SK-N-SH treated with all-trans-retinoic acid at 6 μM for 48 hours (cell line): ENCODE measurements around the gene MYO7A.

Source experiments
- ARNTL ChIP-seq: fragments of 450-650 bp; formaldehyde crosslinking; IDR thresholded peaks from 2 replicates; pipeline ENCODE4 v1.5.0; 2020; ENCODE audit warnings: low read depth, mild to moderate bottlenecking, moderate library complexity, borderline replicate concordance
- BACH2 ChIP-seq: fragments of 250-450 bp; sonication (Bioruptor Pico); IDR thresholded peaks from 2 replicates; pipeline ENCODE4 v1.9.0; 2021; ENCODE audit warnings: mild to moderate bottlenecking, borderline replicate concordance
- CSDC2 ChIP-seq: fragments of 250-450 bp; sonication (Bioruptor Pico); IDR thresholded peaks from 2 replicates; pipeline ENCODE4 v1.5.0; 2020; ENCODE audit warnings: mild to moderate bottlenecking, moderate library complexity
- ESRRG ChIP-seq: fragments of 250-450 bp; sonication (Bioruptor Pico); IDR thresholded peaks from 2 replicates; pipeline ENCODE4 v1.6.1; 2021; ENCODE audit warnings: mild to moderate bottlenecking
- ISL1 ChIP-seq: fragments of 250-450 bp; sonication (Bioruptor Pico); IDR thresholded peaks from 2 replicates; pipeline ENCODE4 v2.1.2; 2022; ENCODE audit warnings: mild to moderate bottlenecking, moderate library complexity
- OSR1 ChIP-seq: fragments of 250-450 bp; sonication (Bioruptor Pico); IDR thresholded peaks from 2 replicates; pipeline ENCODE4 v1.8.0; 2022; ENCODE audit warnings: moderate library complexity, mild to moderate bottlenecking, inconsistent platforms
- PATZ1 ChIP-seq: fragments of 250-450 bp; sonication (Bioruptor Pico); IDR thresholded peaks from 2 replicates; pipeline ENCODE4 v1.8.0; 2020; ENCODE audit warnings: mild to moderate bottlenecking, moderate library complexity, borderline replicate concordance
- TSHZ2 ChIP-seq: fragments of 250-450 bp; sonication (Bioruptor Pico); IDR thresholded peaks from 2 replicates; pipeline ENCODE4 v1.5.0; 2020; ENCODE audit warnings: mild to moderate bottlenecking, moderate library complexity
- ZC3H10 ChIP-seq: fragments of 250-450 bp; sonication (Bioruptor Pico); IDR thresholded peaks from 2 replicates; pipeline ENCODE4 v1.5.1; 2021; ENCODE audit warnings: mild to moderate bottlenecking, moderate library complexity
- ZFP3 ChIP-seq: fragments of 250-450 bp; sonication (Bioruptor Pico); IDR thresholded peaks from 2 replicates; pipeline ENCODE4 v1.5.0; 2020; ENCODE audit warnings: mild to moderate bottlenecking, moderate library complexity
- ZFP30 ChIP-seq: fragments of 450-650 bp; formaldehyde crosslinking; IDR thresholded peaks from 2 replicates; pipeline ENCODE4 v1.5.0; 2022; ENCODE audit warnings: mild to moderate bottlenecking, moderate library complexity
- ZNF8 ChIP-seq: fragments of 450-650 bp; formaldehyde crosslinking; IDR thresholded peaks from 2 replicates; pipeline ENCODE4 v1.5.0; 2020; ENCODE audit warnings: mild to moderate bottlenecking, moderate library complexity
- TF ChIP-seq, protein P1 (sequence below): fragments of 250-450 bp; sonication (Bioruptor Pico); IDR thresholded peaks from 2 replicates; pipeline ENCODE4 v1.5.1; 2021; ENCODE audit warnings: mild to moderate bottlenecking, moderate library complexity

- TF ChIP-seq ZNF8 (CRISPR knock-in tag) (no peak), CSDC2 (CRISPR knock-in tag) (no peak), PATZ1 (no peak), ZC3H10 (CRISPR knock-in tag) (no peak), BACH2 (no peak), OSR1 (no peak), ZFP3 (CRISPR knock-in tag) (no peak), ISL1 (CRISPR knock-in tag) (no peak), TSHZ2 (CRISPR knock-in tag) (no peak), ZFP30 (no peak), ARNTL (CRISPR knock-in tag) (no peak), ESRRG (no peak)
- TF ChIP-seq, protein P1, sequence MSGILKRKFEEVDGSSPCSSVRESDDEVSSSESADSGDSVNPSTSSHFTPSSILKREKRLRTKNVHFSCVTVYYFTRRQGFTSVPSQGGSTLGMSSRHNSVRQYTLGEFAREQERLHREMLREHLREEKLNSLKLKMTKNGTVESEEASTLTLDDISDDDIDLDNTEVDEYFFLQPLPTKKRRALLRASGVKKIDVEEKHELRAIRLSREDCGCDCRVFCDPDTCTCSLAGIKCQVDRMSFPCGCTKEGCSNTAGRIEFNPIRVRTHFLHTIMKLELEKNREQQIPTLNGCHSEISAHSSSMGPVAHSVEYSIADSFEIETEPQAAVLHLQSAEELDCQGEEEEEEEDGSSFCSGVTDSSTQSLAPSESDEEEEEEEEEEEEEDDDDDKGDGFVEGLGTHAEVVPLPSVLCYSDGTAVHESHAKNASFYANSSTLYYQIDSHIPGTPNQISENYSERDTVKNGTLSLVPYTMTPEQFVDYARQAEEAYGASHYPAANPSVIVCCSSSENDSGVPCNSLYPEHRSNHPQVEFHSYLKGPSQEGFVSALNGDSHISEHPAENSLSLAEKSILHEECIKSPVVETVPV (CRISPR knock-in tag): no peak
Measured at GRCh38 chr11:77181799-77182541, 53.9 kb downstream of the MYO7A start.
